GM21447 (cell line): ENCODE measurements around the gene MAG.
A peak's percentile ranks its signal among the peaks of the same experiment; 100 is the strongest.

ENCODE experiments used
- ATAC-seq: cut with Tn5 transposase; IDR thresholded peaks from one replicate; pipeline ENCODE4 v1.9.1; 2021; ENCODE audit not compliant: unreplicated experiment

The MAG gene

GRCh38 chr19:35314858-35315470 lies 23.0 kb downstream of the MAG start:
- ATAC-seq, result no peak

- no peak for ATAC-seq
Measured at GRCh38 chr19:35315883-35316282, 23.9 kb downstream of the MAG start.

GRCh38 chr19:35316560-35316959 lies 24.6 kb downstream of the MAG start:
- ATAC-seq, result no peak

GRCh38 chr19:35317464-35318043 lies 25.6 kb downstream of the MAG start:
- ATAC-seq, result no peak

GRCh38 chr19:35318679-35319448 lies 26.9 kb downstream of the MAG start:
- no peak for ATAC-seq

GRCh38 chr19:35320065-35320713 lies 28.2 kb downstream of the MAG start:
- ATAC-seq, result no peak

GRCh38 chr19:35321291-35321690 lies 29.3 kb downstream of the MAG start:
- ATAC-seq, result no peak

- no peak for ATAC-seq
Measured at GRCh38 chr19:35322014-35322413, 30.1 kb downstream of the MAG start.

GRCh38 chr19:35327642-35328041 lies 35.7 kb downstream of the MAG start:
- no peak for ATAC-seq

GRCh38 chr19:35328851-35329285 lies 36.9 kb downstream of the MAG start, which contains the start of gene CD22:
Gene CD22, plus strand, starts transcription at chr19:35329187. Its CDS starts 2,854 bp downstream, at chr19:35332041.
- peak; percentile 30 for ATAC-seq

GRCh38 chr19:35329323-35329722 lies 37.4 kb downstream of the MAG start:
- ATAC-seq, result peak; percentile 12

GRCh38 chr19:35330475-35330874 lies 38.5 kb downstream of the MAG start:
- peak; percentile 54 for ATAC-seq

GRCh38 chr19:35331551-35332214 lies 39.7 kb downstream of the MAG start:
- no peak for ATAC-seq

GRCh38 chr19:35332817-35333216 lies 40.9 kb downstream of the MAG start:
- ATAC-seq, result no peak

- no peak for ATAC-seq
Measured at GRCh38 chr19:35334144-35334753, 42.3 kb downstream of the MAG start.

GRCh38 chr19:35336166-35336955 lies 44.4 kb downstream of the MAG start:
- ATAC-seq, result no peak

- ATAC-seq, result no peak
Measured at GRCh38 chr19:35337097-35337983, 45.4 kb downstream of the MAG start.

- no peak for ATAC-seq
Measured at GRCh38 chr19:35337984-35338296, 46.0 kb downstream of the MAG start.

- ATAC-seq, result no peak
Measured at GRCh38 chr19:35340431-35340830, 48.5 kb downstream of the MAG start.
